ENCODE measurements around the gene STMN3. TPM values are rescaled to one million over a fixed set of nuclear protein-coding genes. Genes with fewer than 3 reads are reported as not detected.
A peak's percentile ranks its signal among the peaks of the same experiment; 100 is the strongest.

STMN3 gene
- total and polyA plus RNA-seq, 2 of the 8 experiments (the other 6 are each of a cell fraction or from before 2014, with no cell fraction given) = 51.5 to 63.1 TPM

DNA sequence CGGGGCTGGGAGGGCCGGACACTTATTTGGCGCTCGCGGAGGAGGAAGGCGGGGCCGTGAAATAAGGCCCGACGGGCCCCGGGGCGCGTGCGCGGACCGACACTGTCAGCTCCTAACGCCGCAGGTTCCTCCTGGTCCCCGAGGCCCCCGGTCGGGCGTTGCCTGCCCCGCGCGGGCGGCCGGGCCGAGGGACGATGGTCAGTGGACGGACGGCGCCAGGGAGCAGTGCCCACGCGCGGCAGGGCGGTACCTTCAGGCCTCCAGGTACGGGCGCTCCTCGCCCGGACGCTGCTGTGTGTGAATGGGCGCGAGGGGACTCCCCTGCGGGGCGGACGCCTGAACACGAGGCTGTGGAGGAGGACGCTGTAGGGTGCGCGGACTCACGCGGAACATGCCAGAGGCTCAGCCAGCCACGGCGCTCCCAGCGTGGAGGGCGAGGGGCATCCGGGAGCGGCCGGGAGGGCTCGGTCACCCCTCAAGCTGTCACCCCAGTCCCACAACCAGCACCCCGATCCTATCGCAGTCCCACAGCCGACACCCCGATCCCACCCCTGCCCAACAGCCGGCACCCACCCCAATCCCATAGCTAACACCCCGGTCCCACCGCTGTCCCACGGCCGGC lies 26.0 kb downstream of the STMN3 start:
- DNase-seq (ENCODE audit: low read depth in 1 of 2, low spot score in 2 of 2) = peak; percentile 54 to 95
- Histone ChIP-seq H3K23ac (ENCODE audit: insufficient read length) (no peak overlapping the region), H3K79me1 (ENCODE audit: low read depth, low read length) (peaks cover 5% of the 10 kb centered on the region), H3K4me2 (ENCODE audit: insufficient read depth in 1 of 2, low read depth in 2 of 2, low read length in 2 of 2) (peak overlapping the region; percentile 86 to 100), H3K4ac (replicated peaks; ENCODE audit: insufficient read length, low read depth, low read length) (no peak overlapping the region), H3K27me3 (replicated peaks in 1 of 4; ENCODE audit: control insufficient read depth in 3 of 4, extremely low read depth in 1 of 4, insufficient read depth in 3 of 4, low read length in 3 of 4) (no peaks in the 10 kb centered on the region), H2BK120ac (replicated peaks; ENCODE audit: low read depth, low read length) (no peak overlapping the region), H3K4me1 (replicated peaks in 1 of 4; ENCODE audit: control insufficient read depth in 3 of 4, insufficient read depth in 4 of 4, low read length in 3 of 4) (peaks cover 0 to 3% (median under 1%) of the 10 kb centered on the region in 4 experiments; a peak in 3 of 7 replicates), H2BK12ac (ENCODE audit: low read depth, low read length) (peak overlapping the region; percentile 50; the same call in 1 of the 2 replicates), H3K23me2 (ENCODE audit: low read depth, low read length) (peaks cover 10% of the 10 kb centered on the region; the same call in 1 of the 2 replicates), H3K9me3 (ENCODE audit: insufficient read depth in 2 of 2, low read depth in 1 of 2, low read length in 1 of 2) (no peaks in the 10 kb centered on the region), H2BK5ac (ENCODE audit: low read depth, low read length) (peak overlapping the region; percentile 85; the same call in 1 of the 2 replicates), H2AFZ (ENCODE audit: low read length) (0 out of 2 replicates have a peak overlapping the region, but pooled peaks have one; percentile 85), H2AK5ac (ENCODE audit: low read depth, low read length) (no peak overlapping the region), H4K8ac (ENCODE audit: extremely low read depth, insufficient read depth, low read length) (peak overlapping the region; percentile 68), H2BK20ac (ENCODE audit: low read length) (no peak overlapping the region), H3K27ac (ENCODE audit: low read depth, low read length) (peak overlapping the region; percentile 68; the same call in 1 of the 2 replicates), H3K18ac (ENCODE audit: extremely low read depth, low read length) (no peak overlapping the region; the same call in 1 of the 2 replicates), H4K5ac (ENCODE audit: insufficient read length, low read depth, low read length) (peak overlapping the region; percentile 86), H3K14ac (ENCODE audit: insufficient read length) (no peak overlapping the region), H3K9ac (replicated peaks in 1 of 4; ENCODE audit: extremely low read depth in 1 of 4, low read depth in 3 of 4, low read length in 3 of 4) (peak overlapping the region; percentile 49 to 74 (median 62); a peak in 6 of 7 replicates), H3K56ac (replicated peaks; ENCODE audit: insufficient read length, low read depth, low read length) (no peak overlapping the region), H3K36me3 (ENCODE audit: control insufficient read depth in 2 of 4, insufficient read depth in 4 of 4, low read length in 3 of 4) (no peaks in the 10 kb centered on the region), H2BK15ac (ENCODE audit: low read length) (peak overlapping the region; percentile 46; the same call in 1 of the 2 replicates), H3K79me2 (ENCODE audit: control insufficient read depth in 1 of 2, insufficient read depth in 2 of 2, low read length in 2 of 2) (peaks cover 0 to 26% of the 10 kb centered on the region in 2 experiments; a peak in 2 of 4 replicates), H4K20me1 (replicated peaks in 1 of 2; ENCODE audit: control insufficient read depth in 1 of 2, insufficient read depth in 2 of 2, low read length in 2 of 2) (no peaks in the 10 kb centered on the region), H4K91ac (replicated peaks; ENCODE audit: insufficient read length, low read length) (peak overlapping the region; percentile 91), H3K4me3 (ENCODE audit: extremely low read depth in 1 of 4, insufficient read depth in 2 of 4, low read depth in 3 of 4, low read length in 4 of 4) (peak overlapping the region; percentile 75 to 99 (median 92))
- POLR2A ChIA-PET (ENCODE audit: partially characterized antibody) = interaction anchor here (0.8 to 1.7 kb wide), 12 partner anchors 10 to 104 kb away, joined by 3 to 12 read pairs (median 3); partner anchors contain the start of genes HELZ2, PTK6 and STMN3
- no peak for FAIRE-seq
- CTCF ChIA-PET (ENCODE audit: partially characterized antibody) = interaction anchor here (1.0 kb wide), 1 partner anchor 10 kb away, joined by 4 read pairs; no protein-coding TSS in a partner anchor
- WGBS, 2 experiments (ENCODE audit: extremely low coverage in 1 of 2, insufficient coverage in 1 of 2, insufficient read length in 1 of 2, insufficient replicate concordance in 2 of 2, low coverage in 1 of 2, low lambda C conversion rate in 2 of 2, missing lambda C conversion rate in 1 of 2) = 0% methylated on average over 33 of the region's 68 CpGs; no CpG with 5 or more reads in 1 of the 2 experiments
- TF ChIP-seq JUN (IDR thresholded peaks at IDR 0.05; ENCODE audit: low read depth, low read length) (no peak), KDM4A (IDR thresholded peaks at IDR 0.05; ENCODE audit: low read depth, low read length, severe bottlenecking) (peak; percentile 90), PHF8 (conservative IDR thresholded peaks at IDR 0.05; ENCODE audit: low read depth, low read length) (0 out of 2 replicates have a peak, but pooled peaks have one; percentile 20), HDAC2 (IDR thresholded peaks at IDR 0.05; ENCODE audit: borderline replicate concordance in 1 of 2, low read depth in 2 of 2, low read length in 2 of 2) (peak in 1 of 2 experiments; percentile 29; a peak in 1 of 4 replicates), SIN3A (conservative IDR thresholded peaks at IDR 0.05 in 1 of 2, IDR thresholded peaks at IDR 0.05 in 1 of 2; ENCODE audit: low read depth in 1 of 2, low read length in 2 of 2) (peak in 1 of 2 experiments; percentile 63; a peak in 2 of 4 replicates), KDM1A (IDR thresholded peaks at IDR 0.05; ENCODE audit: borderline replicate concordance, low read length) (no peak), POLR2AphosphoS5 (IDR thresholded peaks at IDR 0.05; ENCODE audit: low read depth, low read length) (no peak)
- TF ChIP-seq, protein P1, sequence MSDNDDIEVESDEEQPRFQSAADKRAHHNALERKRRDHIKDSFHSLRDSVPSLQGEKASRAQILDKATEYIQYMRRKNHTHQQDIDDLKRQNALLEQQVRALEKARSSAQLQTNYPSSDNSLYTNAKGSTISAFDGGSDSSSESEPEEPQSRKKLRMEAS (IDR thresholded peaks at IDR 0.05) = peak; percentile 52

Measured in H1 (cell line).